ENCODE results near the gene MST1.
"Not testable (repeated sequence)": the region's sequence is repeated elsewhere in the genome, so short reads cannot be mapped to it uniquely, and the experiment has no call there.

Gene MST1

DNA sequence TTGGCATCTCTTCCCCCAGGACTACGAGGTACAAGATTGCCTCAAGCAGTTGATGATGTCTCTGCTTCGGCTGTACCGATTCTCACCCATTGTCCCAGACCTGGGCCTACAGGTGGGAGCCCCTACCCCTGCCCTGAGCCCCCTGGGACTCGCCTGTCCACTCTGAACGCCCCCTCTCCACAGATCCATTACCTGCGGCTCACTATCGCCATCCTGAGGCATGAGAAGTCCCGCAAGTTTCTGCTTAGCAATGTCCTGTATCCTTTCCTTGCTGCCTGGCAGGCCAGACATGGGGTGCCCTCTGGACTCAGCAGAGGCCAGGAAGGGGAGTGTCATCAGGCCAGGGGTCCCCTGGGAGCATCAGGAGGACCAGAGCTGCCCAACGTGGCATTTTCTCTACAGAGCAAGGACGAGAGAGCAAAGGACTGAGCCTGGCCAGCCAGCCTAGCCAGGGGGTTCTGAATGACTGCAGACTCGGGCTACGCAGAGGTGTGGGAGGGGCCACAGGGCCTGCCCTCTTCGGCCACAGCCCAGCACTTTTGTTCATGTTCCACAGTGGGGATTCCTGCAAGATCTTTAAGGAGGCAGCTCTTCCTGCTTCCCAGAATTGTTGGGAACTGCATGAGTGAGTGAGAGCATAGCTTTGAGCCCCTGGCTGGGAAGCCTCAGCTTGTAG, 11.3 kb upstream of the MST1 start:
- DNase-seq (ENCODE audit: low read depth, low spot score) = no peak

DNA sequence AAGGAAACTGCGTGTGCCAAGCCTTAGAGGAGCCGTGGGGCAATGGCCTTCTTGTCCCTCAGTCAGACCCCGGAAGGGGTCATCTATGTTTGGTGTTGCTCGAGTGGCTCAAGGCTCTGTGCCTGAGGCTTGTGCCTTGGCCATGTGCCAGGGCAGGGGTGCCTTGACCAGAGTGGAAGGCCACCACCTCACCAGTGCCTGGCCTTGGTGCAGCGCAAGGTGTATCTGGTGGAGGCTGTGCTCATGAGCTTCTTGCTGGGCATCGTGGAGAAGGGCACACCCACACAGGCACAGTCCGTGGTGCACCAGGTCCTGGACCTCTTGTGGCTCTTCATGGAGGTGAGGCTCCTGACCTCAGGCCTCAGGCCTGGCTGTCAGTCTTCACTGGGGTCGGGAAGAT, 10.7 kb upstream of the MST1 start:
- DNase-seq (ENCODE audit: low read depth, low spot score) = no peak

DNA sequence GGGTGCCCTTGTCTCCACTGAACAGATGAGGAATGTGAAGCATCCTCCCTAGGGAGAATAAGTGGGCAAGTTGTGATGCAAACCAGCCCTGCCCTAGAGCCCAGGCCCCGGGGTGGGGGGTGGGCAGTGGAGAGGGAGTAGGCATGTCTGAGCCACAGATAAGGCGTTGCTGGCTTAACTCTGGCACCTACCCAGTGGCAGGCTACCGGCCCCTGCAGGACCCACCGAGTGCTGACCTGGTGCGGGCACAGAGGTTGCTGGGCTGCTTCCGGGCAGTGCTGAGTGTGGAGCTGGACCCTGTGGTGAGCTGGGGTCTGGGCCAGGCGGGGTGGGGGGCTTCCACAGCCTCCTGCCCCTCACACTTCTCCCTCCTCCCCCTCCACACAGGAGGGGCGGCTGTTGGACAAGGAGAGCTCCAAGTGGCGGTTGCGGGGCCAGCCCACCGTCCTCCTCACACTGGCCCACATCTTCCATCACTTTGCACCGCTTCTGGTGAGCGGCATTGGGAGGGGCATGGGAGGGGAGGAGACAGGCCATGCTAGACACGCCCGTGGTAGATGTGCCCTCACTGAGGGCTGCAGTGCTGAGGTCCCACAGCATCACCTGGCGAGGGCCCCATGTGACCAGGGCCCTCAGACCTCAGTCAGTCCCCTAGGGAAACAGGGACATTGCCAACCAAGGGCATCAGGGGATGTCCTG, 10.2 kb upstream of the MST1 start:
- DNase-seq (ENCODE audit: low read depth, low spot score) = no peak

DNA sequence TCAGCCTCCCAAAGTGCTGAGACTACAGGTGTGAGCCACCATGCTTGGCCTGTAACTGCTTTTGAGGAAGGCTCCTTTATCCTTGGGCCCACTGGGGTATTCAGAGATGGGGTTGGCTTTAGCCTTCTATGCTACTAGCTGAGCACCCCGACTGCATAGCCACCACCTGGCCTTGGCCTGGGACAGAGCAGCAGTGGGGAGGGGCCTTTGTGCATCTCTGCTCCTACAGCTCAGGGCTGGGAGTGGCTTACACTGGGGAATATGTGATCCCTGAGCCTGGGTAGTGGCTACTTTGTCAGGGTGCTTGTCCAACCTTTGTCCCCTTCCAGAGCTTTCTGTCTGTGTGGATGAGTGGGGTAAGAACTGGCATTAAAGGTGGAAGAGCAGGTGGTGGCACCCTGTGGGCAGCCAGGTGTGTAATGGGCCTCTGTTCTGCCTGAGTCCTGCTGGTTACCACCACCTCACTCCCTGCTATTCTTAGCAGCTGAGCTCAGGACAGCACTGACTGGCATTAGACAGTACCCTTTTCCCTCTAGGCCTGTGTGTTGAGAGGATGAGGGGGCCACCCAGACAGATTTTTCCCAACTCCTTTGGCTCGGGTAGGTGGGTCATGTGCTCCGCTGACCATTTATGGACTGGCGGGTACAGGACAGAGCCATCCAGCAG, 6.2 kb upstream of the MST1 start:
- DNase-seq (ENCODE audit: low read depth, low spot score) = not testable (repeated sequence)

DNA sequence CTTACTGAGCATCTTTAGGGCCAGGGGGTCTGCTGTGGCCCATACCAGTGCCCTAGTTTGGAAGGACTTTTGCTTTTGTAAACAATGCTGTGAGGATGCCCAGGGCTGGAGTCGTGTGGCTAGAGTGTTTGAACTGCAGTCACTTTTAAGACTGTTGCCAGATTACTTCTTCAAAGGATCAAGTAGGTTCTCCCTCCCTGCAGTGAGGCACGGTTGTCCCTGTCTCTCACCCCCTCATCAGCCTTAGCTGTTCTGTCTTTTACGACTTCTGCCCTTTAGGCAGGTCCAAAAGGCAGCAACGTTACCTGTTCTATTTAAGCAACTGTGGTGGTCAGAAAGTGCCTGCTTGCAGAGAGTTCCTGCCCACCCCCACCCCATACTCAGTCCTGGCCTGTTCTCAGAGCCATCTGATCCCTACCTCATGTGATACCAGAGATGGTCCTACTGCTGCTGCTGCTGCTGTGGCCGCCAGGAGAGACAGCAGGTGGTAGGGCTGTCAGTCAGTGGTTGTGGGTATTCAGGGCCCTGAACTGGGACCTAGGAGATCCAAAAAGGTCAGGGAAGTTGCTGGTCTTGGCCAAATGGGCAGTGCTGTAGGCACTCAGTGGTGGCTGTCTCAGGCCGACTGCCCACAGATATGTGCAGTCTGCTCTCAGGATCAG, 5.3 kb upstream of the MST1 start:
- not testable (repeated sequence) for DNase-seq (ENCODE audit: low read depth, low spot score)

DNA sequence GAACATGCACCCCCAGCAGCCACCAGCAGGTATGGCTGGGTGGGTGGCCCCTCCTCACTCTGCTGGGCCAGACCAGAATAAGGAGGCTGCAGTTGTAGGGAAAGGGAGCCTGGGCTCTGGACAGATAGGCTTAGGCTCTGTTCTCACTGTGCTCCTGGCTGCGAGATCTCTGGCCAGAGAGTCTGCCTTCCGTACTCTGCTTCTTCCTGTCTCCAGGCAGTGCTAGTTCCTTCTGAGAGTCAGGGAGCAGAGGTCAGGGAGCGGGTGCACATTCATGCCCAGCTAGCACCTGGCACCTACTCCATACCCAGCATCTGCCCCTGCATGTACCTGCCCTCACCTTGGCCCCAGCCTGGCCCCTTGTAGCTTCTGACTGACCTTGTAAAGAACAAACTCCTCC, 2.2 kb upstream of the MST1 start:
- not testable (repeated sequence) for DNase-seq (ENCODE audit: low read depth, low spot score)

DNA sequence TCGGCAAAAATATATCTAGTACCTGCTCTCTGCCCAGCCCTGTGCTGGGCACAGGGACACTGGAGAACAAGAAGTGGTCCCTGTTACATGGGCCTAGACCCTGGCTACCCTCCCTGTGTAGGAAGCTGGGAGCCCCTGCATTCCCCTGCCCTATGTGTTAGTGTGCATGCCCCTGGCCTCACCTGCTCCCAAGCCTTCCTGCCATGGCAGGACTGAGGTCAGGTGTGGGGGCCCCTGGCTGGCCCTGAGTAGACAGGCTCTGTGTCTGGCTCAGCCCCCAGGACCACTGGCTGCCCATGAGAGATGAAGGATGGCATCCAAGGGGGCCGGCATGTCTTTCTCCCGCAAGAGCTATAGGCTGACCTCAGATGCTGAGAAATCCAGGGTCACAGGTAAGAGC, 1.6 kb upstream of the MST1 start:
- not testable (repeated sequence) for DNase-seq (ENCODE audit: low read depth, low spot score)

DNA sequence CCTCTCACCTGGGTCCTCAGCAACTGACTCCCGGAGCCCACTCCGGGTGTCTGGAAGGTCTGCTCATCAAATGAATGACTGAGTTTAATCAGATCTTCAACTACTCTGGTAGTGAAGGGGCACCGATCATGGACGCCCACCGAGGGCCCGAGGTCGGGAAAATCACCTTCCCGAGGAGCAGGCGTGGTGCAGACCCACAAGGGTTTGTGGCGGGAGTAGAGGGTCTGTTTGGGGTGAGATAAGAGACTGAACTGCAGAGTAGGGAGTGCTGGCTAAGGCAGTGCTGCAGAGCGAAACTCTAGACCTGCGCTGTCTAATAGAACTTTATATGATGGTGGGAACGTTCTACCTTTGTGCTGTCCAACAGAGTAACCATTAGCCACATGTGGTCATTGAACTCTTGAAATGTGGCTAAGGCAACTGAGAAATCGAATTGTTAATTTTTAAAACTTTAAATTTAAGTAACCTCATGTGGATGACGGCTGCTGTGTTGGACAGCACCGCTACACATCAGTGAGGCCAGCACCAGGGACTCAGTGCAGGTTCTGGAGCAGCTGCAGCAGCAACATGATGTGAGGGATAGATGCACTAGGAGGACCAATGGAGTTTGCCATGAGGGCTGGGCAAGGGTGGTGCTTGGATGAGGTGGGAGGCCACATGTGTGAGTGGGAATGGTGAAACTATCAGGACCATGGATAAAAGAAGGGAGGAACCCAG, 792 bp upstream of the MST1 start:
- DNase-seq (ENCODE audit: low read depth, low spot score) = not testable (repeated sequence)

DNA sequence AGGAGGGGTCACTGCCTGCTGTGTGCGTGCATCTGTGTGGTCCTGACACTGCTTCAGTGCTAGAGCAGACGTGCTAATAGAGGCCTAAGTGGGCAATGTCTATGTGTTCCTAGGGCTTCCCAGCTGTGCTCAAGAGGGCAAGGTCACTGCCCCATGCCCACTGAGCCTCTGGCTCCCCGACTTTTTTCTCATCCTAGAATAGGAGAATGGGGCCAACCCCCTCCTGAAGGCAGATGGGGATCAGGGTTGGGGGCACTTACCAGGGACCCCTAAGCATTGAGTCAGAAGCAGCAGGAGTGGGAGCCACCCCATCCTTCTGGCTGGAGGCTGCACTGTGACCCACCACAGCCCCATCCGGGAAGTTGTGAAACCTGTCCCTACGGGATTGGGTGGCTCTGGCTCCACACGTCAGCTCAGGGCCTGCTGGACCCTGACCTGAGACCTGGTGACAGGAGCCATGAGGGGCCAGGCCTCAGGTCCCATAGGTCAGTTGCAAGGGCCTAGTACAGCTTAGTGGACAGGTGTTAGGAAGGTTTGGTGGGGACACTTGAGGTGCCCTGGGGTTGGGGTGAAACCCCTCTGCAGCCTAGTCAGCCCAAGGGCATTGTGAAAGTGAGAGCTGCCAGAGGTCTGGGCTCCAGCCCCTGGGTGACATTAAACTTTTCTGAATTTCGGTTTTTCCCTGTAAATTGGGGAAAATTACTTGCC, 782 bp downstream of the MST1 start:
- not testable (repeated sequence) for DNase-seq (ENCODE audit: low read depth, low spot score)

DNA sequence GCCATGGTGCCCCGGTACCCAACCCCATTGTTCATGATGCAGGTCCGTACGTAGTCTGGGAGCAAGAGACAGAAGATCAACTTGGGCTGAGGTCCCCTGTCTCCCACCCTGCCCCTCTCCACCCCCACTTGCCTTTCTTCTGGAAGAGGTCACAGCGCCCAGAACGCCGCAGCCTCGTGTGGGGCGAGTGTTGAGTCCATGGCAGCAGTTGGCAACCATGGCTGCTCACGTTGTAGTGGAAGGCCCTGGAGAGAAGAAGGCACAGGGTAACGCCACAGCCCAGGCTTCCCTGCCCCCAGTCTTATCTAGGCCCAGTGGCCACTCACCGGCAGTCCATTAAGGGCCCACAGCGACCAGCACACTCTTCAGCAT, 1.9 kb downstream of the MST1 start:
- not testable (repeated sequence) for DNase-seq (ENCODE audit: low read depth, low spot score)

DNA sequence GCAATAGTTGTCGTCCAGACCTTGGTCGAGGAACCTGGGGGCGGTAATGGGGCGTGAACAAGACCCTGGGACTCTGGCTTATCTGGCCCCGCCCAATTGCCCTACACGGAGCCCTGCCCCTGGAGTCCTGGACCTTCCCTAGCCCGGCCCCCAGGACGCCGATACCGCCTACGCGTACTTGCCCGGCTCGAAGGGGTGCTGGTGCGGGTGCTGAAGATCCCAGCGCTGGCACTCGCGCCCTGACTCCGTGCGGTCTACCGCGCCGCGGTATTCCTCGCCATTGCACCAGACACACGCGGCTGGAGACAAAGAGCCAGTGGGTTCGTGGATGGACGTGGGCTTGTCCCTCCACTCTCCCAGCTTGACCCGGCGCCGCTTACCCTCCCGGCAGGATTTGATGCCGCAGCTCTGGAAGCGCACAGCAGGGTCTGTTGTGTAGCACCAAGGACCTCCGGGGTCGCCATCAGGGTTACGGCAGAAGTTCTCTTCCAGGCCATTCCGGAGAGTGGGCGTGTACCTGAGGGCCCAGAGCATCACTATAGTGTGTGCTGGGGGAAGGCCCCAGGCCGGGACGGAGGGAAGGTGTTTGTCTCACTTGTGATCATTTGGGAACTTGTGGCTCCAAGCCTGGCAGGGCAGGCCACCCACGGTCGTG, 2.4 kb downstream of the MST1 start:
- peak; percentile 11 for DNase-seq (ENCODE audit: low read depth, low spot score)

DNA sequence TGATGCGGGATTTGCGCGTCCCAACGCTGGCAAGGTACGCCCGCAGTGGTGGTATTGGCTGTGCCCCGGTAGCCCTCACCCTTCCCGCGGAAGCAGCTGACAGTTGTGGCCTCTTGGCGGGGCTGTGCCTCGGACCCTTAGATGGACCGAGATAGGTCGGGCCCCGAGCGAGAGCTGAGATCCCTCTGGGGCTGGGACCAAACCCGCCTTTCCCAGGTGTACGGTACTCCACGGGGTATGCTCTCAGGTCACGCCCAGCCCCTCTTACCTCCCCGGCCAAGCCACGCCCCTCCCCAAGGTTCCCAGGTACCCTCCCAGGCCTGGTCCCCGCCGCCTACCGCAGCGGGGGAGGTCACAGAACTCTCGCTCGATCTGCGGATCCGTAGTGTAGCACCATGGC, 2.9 kb downstream of the MST1 start:
- not testable (repeated sequence) for DNase-seq (ENCODE audit: low read depth, low spot score)

DNA sequence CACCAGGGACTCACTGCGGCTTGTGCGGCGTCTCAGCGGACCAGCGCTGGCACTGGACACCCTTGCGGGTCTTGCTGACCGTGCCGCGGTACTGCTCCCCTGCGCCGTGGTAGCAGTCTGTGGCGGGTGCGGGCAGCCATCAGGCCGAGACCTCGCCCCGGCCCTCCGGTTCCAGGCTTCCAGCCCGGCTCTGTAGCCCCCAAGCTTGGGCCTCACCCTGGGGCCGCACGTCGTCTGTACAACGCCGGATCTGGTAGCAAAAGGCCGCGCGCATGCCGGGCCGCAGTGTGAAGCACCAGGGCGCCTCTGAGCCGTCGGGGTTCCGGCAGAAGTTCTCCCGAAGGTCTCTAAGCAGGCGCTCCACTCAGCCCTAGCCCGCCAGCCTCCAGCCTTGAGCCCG, 3.4 kb downstream of the MST1 start:
- not testable (repeated sequence) for DNase-seq (ENCODE audit: low read depth, low spot score)

DNA sequence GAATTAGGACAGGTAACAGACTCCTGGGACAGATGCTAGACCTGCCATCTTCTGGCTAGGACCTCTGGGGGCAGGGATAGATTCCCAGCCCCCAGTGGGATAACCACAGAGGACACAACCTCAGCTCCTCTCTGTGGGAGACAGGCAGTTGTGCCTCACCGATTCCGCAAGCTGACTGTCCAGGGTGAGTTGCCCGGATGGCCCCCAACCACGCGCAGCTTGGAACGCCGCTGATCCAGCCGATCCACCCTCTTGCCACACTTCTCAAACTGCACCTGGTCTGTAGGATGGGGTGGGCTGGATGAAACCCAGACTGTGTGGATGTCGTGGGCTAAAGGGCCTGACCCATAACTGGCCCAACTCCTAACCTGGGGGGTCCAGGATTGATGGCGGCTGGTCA, 4.2 kb downstream of the MST1 start:
- not testable (repeated sequence) for DNase-seq (ENCODE audit: low read depth, low spot score)

DNA sequence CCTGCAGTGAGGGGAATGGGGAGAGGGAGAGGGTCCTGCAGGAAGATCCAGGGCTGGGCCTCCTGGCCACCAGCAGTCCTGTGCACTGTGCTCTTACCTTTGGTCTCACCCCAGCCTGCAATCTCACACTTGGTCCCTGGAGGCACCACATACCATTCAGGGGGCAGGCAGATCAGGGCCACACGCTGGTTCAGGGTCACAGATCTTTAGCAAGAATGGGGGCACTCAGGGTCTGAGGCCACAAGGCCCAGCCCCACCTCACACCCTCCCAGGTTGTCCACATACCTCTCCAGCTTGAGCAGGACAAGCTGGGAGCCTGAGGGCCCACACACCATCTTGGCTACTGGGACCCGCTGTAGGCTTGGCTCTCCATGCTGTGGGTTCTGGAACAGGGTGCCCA, 4.8 kb downstream of the MST1 start:
- DNase-seq (ENCODE audit: low read depth, low spot score) = not testable (repeated sequence)

DNA sequence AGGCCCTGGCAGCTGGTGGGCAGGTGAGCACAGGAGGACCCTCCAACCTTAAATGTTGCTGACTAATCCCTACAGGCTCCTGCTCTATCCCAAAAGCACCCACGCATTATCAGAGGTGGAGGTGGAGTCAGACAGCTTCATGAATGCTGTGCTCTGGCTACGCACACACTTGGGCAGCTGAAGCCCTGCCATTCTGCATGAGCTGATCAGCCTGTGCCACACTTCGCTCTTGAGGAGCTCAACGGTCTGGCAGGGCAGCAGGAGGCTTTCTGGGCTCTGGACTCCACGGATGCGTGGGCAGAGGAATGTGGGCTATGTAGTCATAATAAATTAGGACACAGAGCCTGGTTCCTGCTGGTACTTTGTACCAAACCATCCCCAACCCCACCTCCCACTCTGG, 6.1 kb downstream of the MST1 start:
- DNase-seq (ENCODE audit: low read depth, low spot score) = no peak

DNA sequence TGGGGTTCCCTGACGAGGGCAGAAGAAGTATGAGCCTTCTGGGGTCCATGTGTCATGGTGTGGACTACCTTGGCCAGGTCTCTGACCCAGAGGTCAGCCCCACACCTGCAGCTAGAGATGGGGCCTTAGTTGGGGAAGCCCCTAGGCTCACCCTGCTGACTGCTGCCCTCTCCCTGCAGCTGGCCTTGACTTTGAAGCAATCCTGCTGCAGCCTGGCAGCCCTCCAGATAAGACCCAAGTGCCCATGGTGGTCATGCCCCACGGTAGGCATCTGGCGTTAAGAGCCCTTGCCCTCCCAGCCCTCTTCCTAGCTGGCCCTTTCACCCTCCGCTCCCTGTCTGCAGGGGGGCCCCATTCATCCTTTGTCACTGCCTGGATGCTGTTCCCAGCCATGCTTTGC, 7.7 kb downstream of the MST1 start:
- DNase-seq (ENCODE audit: low read depth, low spot score) = no peak

DNA sequence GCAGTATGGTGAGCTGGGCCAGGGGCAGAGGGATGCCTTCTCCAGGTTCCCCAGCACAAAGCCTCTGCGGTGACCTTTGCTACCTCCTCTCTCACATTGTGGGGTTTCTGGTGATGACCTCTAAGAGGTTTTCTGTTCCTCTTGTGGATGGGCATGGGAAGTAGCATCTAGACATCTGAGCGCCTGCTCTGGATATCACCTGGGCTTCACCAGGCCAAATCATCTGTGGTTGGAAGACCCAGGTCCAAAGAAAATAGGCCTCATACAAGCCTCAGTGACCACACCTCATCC, 8.1 kb downstream of the MST1 start:
- DNase-seq (ENCODE audit: low read depth, low spot score) = no peak

DNA sequence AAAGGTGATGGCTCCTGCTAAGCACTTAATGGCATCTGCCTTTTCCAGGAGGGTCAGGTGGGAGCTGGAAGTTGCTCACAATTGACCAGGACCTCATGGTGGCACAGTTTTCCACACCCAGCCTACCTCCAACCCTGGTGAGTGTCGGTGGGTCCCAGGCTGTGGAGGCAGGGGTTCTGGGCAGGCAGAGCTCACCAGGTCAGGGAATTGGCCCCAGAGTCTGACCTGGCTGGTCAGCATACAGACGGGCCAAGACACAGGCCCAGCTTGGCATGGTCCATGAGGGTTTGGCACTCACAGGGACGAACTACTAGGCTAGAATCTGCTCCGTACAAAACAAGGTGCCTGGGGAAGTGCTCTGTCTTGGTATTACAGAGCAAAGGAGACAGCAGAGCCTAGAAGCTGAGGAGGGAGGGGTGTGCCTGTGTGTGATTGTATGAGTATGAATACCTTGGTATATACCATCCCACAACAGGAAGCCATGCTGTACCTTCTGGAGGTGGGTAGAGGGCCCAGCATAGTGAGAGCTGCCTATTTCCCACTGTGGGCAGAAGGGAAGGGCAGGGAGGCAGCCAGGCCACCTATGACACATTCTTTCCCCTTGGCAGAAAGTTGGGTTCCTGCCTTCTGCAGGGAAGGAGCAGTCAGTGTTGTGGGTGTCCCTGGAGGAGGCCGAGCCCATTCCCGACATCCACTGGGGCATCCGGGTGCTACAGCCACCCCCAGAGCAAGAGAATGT, 8.6 kb downstream of the MST1 start:
- no peak for DNase-seq (ENCODE audit: low read depth, low spot score)

DNA sequence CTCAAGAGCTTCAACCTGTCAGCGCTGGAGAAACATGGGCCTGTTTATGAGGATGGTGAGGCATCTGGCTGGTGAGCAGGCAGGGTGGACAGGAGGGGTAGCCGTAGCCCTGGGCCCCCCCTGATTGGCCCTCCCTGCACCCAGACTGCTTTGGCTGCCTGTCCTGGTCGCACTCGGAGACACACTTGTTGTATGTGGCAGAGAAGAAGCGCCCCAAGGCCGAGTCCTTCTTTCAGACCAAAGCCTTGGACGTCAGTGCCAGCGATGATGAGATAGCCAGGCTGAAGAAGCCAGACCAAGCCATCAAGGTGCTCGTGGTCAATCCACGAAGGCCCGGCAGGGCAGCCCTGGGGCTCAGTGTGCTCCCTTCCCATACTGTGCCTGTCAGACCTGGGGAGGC, 13.4 kb downstream of the MST1 start:
- DNase-seq (ENCODE audit: low read depth, low spot score) = no peak

Measured in activated naive CD8-positive, alpha-beta T cell treated with anti-CD3 and anti-CD28 coated beads, Interleukin-2, amount 50 U/mL, for 16 hours (primary cell).